ACC112 (cell line): Measurements from ENCODE around the gene CAPS.

Experiments
- H2AFZ ChIP-seq: fragments of 200-600 bp; sonication (generic); one replicate; pipeline ENCODE4 v1.6.0; 2017; ENCODE audit warnings: antibody characterized with exemption, low read length; ENCODE audit not compliant: unreplicated experiment
- H3K27ac ChIP-seq: fragments of 200-600 bp; sonication (generic); 2 replicates; pipeline ENCODE4 v1.5.1; 2014; ENCODE audit warnings: low read depth, mild to moderate bottlenecking, antibody characterized with exemption, low read length, moderate library complexity
- H3K27me3 ChIP-seq: fragments of 200-600 bp; sonication (generic); 2 replicates; pipeline ENCODE4 v1.6.1; 2014; ENCODE audit warnings: mild to moderate bottlenecking, antibody characterized with exemption, low read length, moderate library complexity, mixed read lengths; ENCODE audit not compliant: insufficient read depth
- H3K36me3 ChIP-seq: fragments of 200-600 bp; sonication (generic); 2 replicates; pipeline ENCODE4 v1.6.1; 2016; ENCODE audit warnings: mild to moderate bottlenecking, antibody characterized with exemption, low read length, moderate library complexity, mixed read lengths; ENCODE audit not compliant: insufficient read depth
- H3K4me1 ChIP-seq: fragments of 200-600 bp; sonication (generic); one replicate; pipeline ENCODE4 v1.6.1; 2016; ENCODE audit warnings: low read length, mixed read lengths; ENCODE audit not compliant: insufficient read depth, unreplicated experiment, control insufficient read depth
- H3K4me3 ChIP-seq: fragments of 200-600 bp; sonication (generic); 2 replicates; pipeline ENCODE4 v1.5.1; 2014; ENCODE audit warnings: mild to moderate bottlenecking, low read depth, low read length
- H3K79me2 ChIP-seq: fragments of 200-600 bp; sonication (generic); one replicate; pipeline ENCODE4 v1.6.0; 2016; ENCODE audit warnings: low read length; ENCODE audit not compliant: control insufficient read depth, unreplicated experiment, insufficient read depth

Gene CAPS

GRCh38 chr19:5914946-5915781 is 1.1 kb downstream of the CAPS start:
- H3K36me3 ChIP-seq = no peaks in the 10 kb centered on the region
- H3K27ac ChIP-seq = no peak overlapping the region
- H3K4me1 ChIP-seq = peaks cover 5% of the 10 kb centered on the region
- no peak overlapping the region for H2AFZ ChIP-seq
- no peaks in the 10 kb centered on the region for H3K79me2 ChIP-seq
- no peaks in the 10 kb centered on the region for H3K27me3 ChIP-seq
- no peak overlapping the region for H3K4me3 ChIP-seq

GRCh38 chr19:5915782-5916165 is 1.7 kb downstream of the CAPS start:
- H3K36me3 ChIP-seq = no peaks in the 10 kb centered on the region
- H2AFZ ChIP-seq = no peak overlapping the region
- H3K4me3 ChIP-seq = no peak overlapping the region
- H3K27ac ChIP-seq = no peak overlapping the region
- H3K4me1 ChIP-seq = peaks cover 5% of the 10 kb centered on the region
- no peaks in the 10 kb centered on the region for H3K27me3 ChIP-seq
- no peaks in the 10 kb centered on the region for H3K79me2 ChIP-seq

- Histone ChIP-seq H3K27me3 (no peaks in the 10 kb centered on the region), H3K27ac (no peak overlapping the region), H3K4me3 (no peak overlapping the region), H3K4me1 (peaks cover 5% of the 10 kb centered on the region), H3K36me3 (no peaks in the 10 kb centered on the region), H3K79me2 (no peaks in the 10 kb centered on the region), H2AFZ (no peak overlapping the region)
Measured at GRCh38 chr19:5916181-5916708, 2.2 kb downstream of the CAPS start.

- H2AFZ ChIP-seq = no peak overlapping the region
- H3K4me1 ChIP-seq = peaks cover 5% of the 10 kb centered on the region
- H3K79me2 ChIP-seq = no peaks in the 10 kb centered on the region
- H3K4me3 ChIP-seq = no peak overlapping the region
- no peaks in the 10 kb centered on the region for H3K27me3 ChIP-seq
- no peak overlapping the region for H3K27ac ChIP-seq
- no peaks in the 10 kb centered on the region for H3K36me3 ChIP-seq
Measured at GRCh38 chr19:5917431-5918107, 3.5 kb downstream of the CAPS start.

GRCh38 chr19:5918463-5919079 is 4.5 kb downstream of the CAPS start:
- no peak overlapping the region for H3K27ac ChIP-seq
- H3K4me3 ChIP-seq = no peak overlapping the region
- H3K4me1 ChIP-seq = peaks cover 5% of the 10 kb centered on the region
- no peaks in the 10 kb centered on the region for H3K79me2 ChIP-seq
- H3K36me3 ChIP-seq = no peaks in the 10 kb centered on the region
- H3K27me3 ChIP-seq = no peaks in the 10 kb centered on the region
- no peak overlapping the region for H2AFZ ChIP-seq

GRCh38 chr19:5921516-5922160 is 7.6 kb downstream of the CAPS start:
- no peaks in the 10 kb centered on the region for H3K27me3 ChIP-seq
- H2AFZ ChIP-seq = no peak overlapping the region
- no peaks in the 10 kb centered on the region for H3K36me3 ChIP-seq
- no peaks in the 10 kb centered on the region for H3K4me1 ChIP-seq
- H3K4me3 ChIP-seq = no peak overlapping the region
- H3K79me2 ChIP-seq = no peaks in the 10 kb centered on the region
- no peak overlapping the region for H3K27ac ChIP-seq

- Histone ChIP-seq H3K27me3 (no peaks in the 10 kb centered on the region), H2AFZ (no peak overlapping the region), H3K4me1 (no peaks in the 10 kb centered on the region), H3K79me2 (no peaks in the 10 kb centered on the region), H3K36me3 (no peaks in the 10 kb centered on the region), H3K4me3 (no peak overlapping the region), H3K27ac (no peak overlapping the region)
Measured at GRCh38 chr19:5922161-5922545, 8.1 kb downstream of the CAPS start.

GRCh38 chr19:5923356-5923755 is 9.3 kb downstream of the CAPS start:
- H2AFZ ChIP-seq = no peak overlapping the region
- no peaks in the 10 kb centered on the region for H3K79me2 ChIP-seq
- H3K4me3 ChIP-seq = no peak overlapping the region
- H3K36me3 ChIP-seq = no peaks in the 10 kb centered on the region
- no peaks in the 10 kb centered on the region for H3K27me3 ChIP-seq
- no peak overlapping the region for H3K27ac ChIP-seq
- H3K4me1 ChIP-seq = no peaks in the 10 kb centered on the region

- H3K27ac ChIP-seq = no peak overlapping the region
- no peak overlapping the region for H2AFZ ChIP-seq
- no peaks in the 10 kb centered on the region for H3K27me3 ChIP-seq
- no peaks in the 10 kb centered on the region for H3K79me2 ChIP-seq
- H3K36me3 ChIP-seq = no peaks in the 10 kb centered on the region
- H3K4me1 ChIP-seq = no peaks in the 10 kb centered on the region
- no peak overlapping the region for H3K4me3 ChIP-seq
Measured at GRCh38 chr19:5925830-5926427, 11.9 kb downstream of the CAPS start.
